Dedifferentiated amniotic fluid mesenchymal stem cell (primary cell): ENCODE data around the gene TAPBPL.
"Not testable (repeated sequence)": the region's sequence is repeated elsewhere in the genome, so short reads cannot be mapped to it uniquely, and the experiment has no call there.

Source experiments
- DNase-seq: peaks from one replicate; pipeline ENCODE4 v3.0.0-alpha.2; 2016; ENCODE audit errors: extremely low spot score

The TAPBPL gene

GRCh38 chr12:6451348-6452244 is at the start of gene TAPBPL:
TAPBPL (plus strand) TSS chr12:6452042; CDS start chr12:6452249, 207 bp downstream.
- DNase-seq, result peak; percentile 70

- no peak for DNase-seq
Observed at GRCh38 chr12:6404390-6404789, 47.5 kb upstream of the TAPBPL start.

GRCh38 chr12:6405963-6406362 is 45.9 kb upstream of the TAPBPL start:
- DNase-seq, result no peak

- no peak for DNase-seq
Observed at GRCh38 chr12:6407236-6407954, 44.4 kb upstream of the TAPBPL start.

- no peak for DNase-seq
Observed at GRCh38 chr12:6416596-6416995, 35.2 kb upstream of the TAPBPL start.

- DNase-seq, result no peak
Observed at GRCh38 chr12:6418796-6419195, 33.0 kb upstream of the TAPBPL start.

- DNase-seq, result no peak
Observed at GRCh38 chr12:6420364-6420763, 31.5 kb upstream of the TAPBPL start.

- DNase-seq, result peak; percentile 94
Observed at GRCh38 chr12:6423267-6424007, 28.4 kb upstream of the TAPBPL start.

- no peak for DNase-seq
Observed at GRCh38 chr12:6424008-6424347, 27.9 kb upstream of the TAPBPL start.

- no peak for DNase-seq
Observed at GRCh38 chr12:6424866-6425265, 27.0 kb upstream of the TAPBPL start.

- no peak for DNase-seq
Observed at GRCh38 chr12:6425590-6426531, 26.0 kb upstream of the TAPBPL start.

- DNase-seq, result no peak
Observed at GRCh38 chr12:6426882-6427671, 24.8 kb upstream of the TAPBPL start.

GRCh38 chr12:6427796-6428195 is 24.0 kb upstream of the TAPBPL start:
- not testable (repeated sequence) for DNase-seq

- DNase-seq, result no peak
Observed at GRCh38 chr12:6428326-6428725, 23.5 kb upstream of the TAPBPL start.

- DNase-seq, result peak; percentile 94
Observed at GRCh38 chr12:6430124-6430989, 21.5 kb upstream of the TAPBPL start.

GRCh38 chr12:6432991-6433390 is 18.9 kb upstream of the TAPBPL start:
- no peak for DNase-seq

GRCh38 chr12:6434205-6435140 is 17.4 kb upstream of the TAPBPL start:
- DNase-seq, result no peak

GRCh38 chr12:6435961-6436715 is 15.7 kb upstream of the TAPBPL start:
- DNase-seq, result no peak
